Measurements from ENCODE around the gene KIF6. TPM values are rescaled to one million over a fixed set of nuclear protein-coding genes. Genes with fewer than 3 reads are reported as not detected.

Gene KIF6
- total and polyA plus RNA-seq, 11 donors: 0.06 to 0.77 (median 0.48) TPM

GRCh38 chr6:39608652-39609345, 116.4 kb downstream of the KIF6 start:
- H3K36me3 ChIP-seq: no peaks in the 10 kb centered on the region
- no peaks in the 10 kb centered on the region for H3K9me3 ChIP-seq
- DNase-seq: no peak
- peaks cover 0 to 11% (median 0%) of the 10 kb centered on the region in 12 donors for H3K4me1 ChIP-seq
- H3K27me3 ChIP-seq: no peaks in the 10 kb centered on the region
- TF ChIP-seq CTCF (IDR thresholded peaks at IDR 0.05): no peak
- TF ChIP-seq POLR2A (IDR thresholded peaks at IDR 0.05): no peak
- ATAC-seq: no peak
- intact Hi-C loops (cut with DNase I): no loop called here
- H3K27ac ChIP-seq: no peak overlapping the region
- no peak overlapping the region for H3K4me3 ChIP-seq
- WGBS, 4 donors: 79 to 84% (median 82%) methylated on average over 7 of the region's 7 CpGs

GRCh38 chr6:39602601-39603519, 122.3 kb downstream of the KIF6 start:
- H3K27me3 ChIP-seq: no peaks in the 10 kb centered on the region
- intact Hi-C loops (cut with DNase I): no loop called here
- H3K4me3 ChIP-seq: no peak overlapping the region
- no peak for TF ChIP-seq CTCF (IDR thresholded peaks at IDR 0.05)
- no peak for TF ChIP-seq POLR2A (IDR thresholded peaks at IDR 0.05)
- H3K36me3 ChIP-seq: no peaks in the 10 kb centered on the region
- H3K9me3 ChIP-seq: no peaks in the 10 kb centered on the region
- WGBS, 4 donors: 84 to 88% (median 86%) methylated on average over 4 of the region's 4 CpGs
- no peak for DNase-seq
- no peaks in the 10 kb centered on the region for H3K4me1 ChIP-seq
- no peak overlapping the region for H3K27ac ChIP-seq
- ATAC-seq: no peak

GRCh38 chr6:39599973-39600372, 125.2 kb downstream of the KIF6 start:
- intact Hi-C loops (cut with DNase I): no loop called here
- DNase-seq (no peak), ATAC-seq (no peak)
- no peak overlapping the region for H3K27ac ChIP-seq
- TF ChIP-seq CTCF (IDR thresholded peaks at IDR 0.05) (no peak), POLR2A (IDR thresholded peaks at IDR 0.05) (no peak)
- no peak overlapping the region for H3K4me3 ChIP-seq
- no peaks in the 10 kb centered on the region for H3K4me1 ChIP-seq
- H3K9me3 ChIP-seq: peaks cover 0 to 7% (median 0%) of the 10 kb centered on the region in 12 donors
- H3K27me3 ChIP-seq: no peaks in the 10 kb centered on the region
- no peaks in the 10 kb centered on the region for H3K36me3 ChIP-seq
- WGBS, 4 donors: 63 to 86% (median 74%) methylated on average over 2 of the region's 2 CpGs

GRCh38 chr6:39599341-39599740, 125.9 kb downstream of the KIF6 start:
- WGBS, 4 donors: 90 to 93% (median 92%) methylated on average over 2 of the region's 2 CpGs
- intact Hi-C loops (cut with DNase I): no loop called here
- H3K27ac ChIP-seq: no peak overlapping the region

More at GRCh38 chr6:39599341-39599740, 125.9 kb downstream of the KIF6 start:
- Histone ChIP-seq H3K4me3 (no peak overlapping the region), H3K27me3 (no peaks in the 10 kb centered on the region), H3K36me3 (no peaks in the 10 kb centered on the region), H3K9me3 (peaks cover 0 to 7% (median 0%) of the 10 kb centered on the region in 12 donors), H3K4me1 (no peaks in the 10 kb centered on the region)
- no peak for TF ChIP-seq CTCF (IDR thresholded peaks at IDR 0.05)
- no peak for TF ChIP-seq POLR2A (IDR thresholded peaks at IDR 0.05)
- no peak for ATAC-seq
- DNase-seq: no peak
